ENCODE data around the gene TMC6.

The TMC6 gene

GRCh38 chr17:78063489-78063888 lies 65.1 kb downstream of the TMC6 start:
- DNase-seq, result no peak

- no peak for DNase-seq
Observed at GRCh38 chr17:78062596-78062995, 66.0 kb downstream of the TMC6 start.
